Neural cell (in vitro differentiated cells): ENCODE measurements around the gene METTL3. TPM values are rescaled to one million over a fixed set of nuclear protein-coding genes. Genes with fewer than 3 reads are reported as not detected.

Source experiments
- H2AFZ ChIP-seq: fragments of 200-600, 300-800 bp; sonication (generic), shearing (Covaris generic); 2 replicates; pipeline ENCODE4 v1.6.0; 2014; ENCODE audit warnings: low read depth, mild to moderate bottlenecking, antibody characterized with exemption, low read length, moderate library complexity
- H3F3A ChIP-seq: fragments of 200-600 bp; shearing (Covaris generic); 2 replicates; pipeline ENCODE4 v1.6.1; 2016; ENCODE audit warnings: mild to moderate bottlenecking, moderate library complexity, mixed read lengths, antibody characterized with exemption, low read length; ENCODE audit not compliant: insufficient read depth, poor library complexity, severe bottlenecking
- H3K27ac ChIP-seq: fragments of 200-600, 300-800 bp; sonication (generic), shearing (Covaris generic); 2 replicates; pipeline ENCODE4 v1.5.1; 2014; ENCODE audit warnings: mild to moderate bottlenecking, low read length, moderate library complexity
- H3K27me3 ChIP-seq: fragments of 300-800, 200-600 bp; sonication (generic), shearing (Covaris generic); 2 replicates; pipeline ENCODE4 v1.6.0; 2014; ENCODE audit warnings: mild to moderate bottlenecking, low read depth, low read length, moderate library complexity; ENCODE audit not compliant: insufficient read depth
- H3K36me3 ChIP-seq: fragments of 300-800, 200-600 bp; sonication (generic), shearing (Covaris generic); 2 replicates; pipeline ENCODE4 v1.5.1; 2014; ENCODE audit warnings: mild to moderate bottlenecking, antibody characterized with exemption, low read length, moderate library complexity; ENCODE audit not compliant: insufficient read depth
- H3K4me2 ChIP-seq: fragments of 300-800, 200-600 bp; sonication (generic), shearing (Covaris generic); 2 replicates; pipeline ENCODE4 v1.6.0; 2014; ENCODE audit warnings: mild to moderate bottlenecking, low read length
- H3K4me3 ChIP-seq: fragments of 300-800, 200-600 bp; sonication (generic), shearing (Covaris generic); 2 replicates; pipeline ENCODE4 v1.5.1; 2014; ENCODE audit warnings: mild to moderate bottlenecking, low read length, moderate library complexity
- H3K79me2 ChIP-seq: fragments of 200-600 bp; shearing (Covaris generic); replicated peaks from 2 replicates; pipeline ENCODE4 v1.6.0; 2014; ENCODE audit warnings: mild to moderate bottlenecking, low read length, moderate library complexity; ENCODE audit not compliant: insufficient read depth
- H3K9ac ChIP-seq: fragments of 300-800, 200-600 bp; sonication (generic), shearing (Covaris generic); 2 replicates; pipeline ENCODE4 v1.6.1; 2016; ENCODE audit warnings: mild to moderate bottlenecking, low read length, mixed read lengths
- H3K9me2 ChIP-seq: fragments of 200-600 bp; shearing (Covaris generic); 2 replicates; pipeline ENCODE4 v1.6.1; 2016; ENCODE audit warnings: mild to moderate bottlenecking, low read length, mixed read lengths; ENCODE audit not compliant: insufficient read depth
- H3K9me3 ChIP-seq: fragments of 200-600, 300-800 bp; sonication (generic), shearing (Covaris generic); 2 replicates; pipeline ENCODE4 v1.6.1; 2016; ENCODE audit warnings: mild to moderate bottlenecking, mixed run types, low read length, moderate library complexity, mixed read lengths
- H4K20me1 ChIP-seq: fragments of 200-600 bp; shearing (Covaris generic); 2 replicates; pipeline ENCODE4 v1.6.1; 2016; ENCODE audit warnings: mild to moderate bottlenecking, mixed run types; ENCODE audit not compliant: insufficient read depth
- CTCF ChIP-seq: fragments of 450-650 bp; IDR thresholded peaks from 2 replicates; pipeline ENCODE4 v1.5.1; 2014; ENCODE audit warnings: antibody characterized with exemption, mild to moderate bottlenecking, moderate library complexity; ENCODE audit not compliant: poor library complexity, severe bottlenecking
- EP300 ChIP-seq: fragments of 450-650 bp; conservative IDR thresholded peaks from 2 replicates; pipeline ENCODE4 v1.6.1; 2014; ENCODE audit warnings: antibody characterized with exemption, mild to moderate bottlenecking, moderate library complexity; ENCODE audit not compliant: poor library complexity, severe bottlenecking
- EZH2 ChIP-seq: fragments of 200-600, 300-800 bp; shearing (Covaris generic), sonication (generic); IDR thresholded peaks from 2 replicates; pipeline ENCODE4 v1.6.1; 2014; ENCODE audit warnings: antibody characterized with exemption, low read length, borderline replicate concordance, mild to moderate bottlenecking; ENCODE audit not compliant: insufficient read depth, poor library complexity, severe bottlenecking
- MXI1 ChIP-seq: fragments of 450-650 bp; conservative IDR thresholded peaks from 2 replicates; pipeline ENCODE4 v1.6.1; 2014; ENCODE audit warnings: antibody characterized with exemption, mild to moderate bottlenecking; ENCODE audit not compliant: poor library complexity, severe bottlenecking
- POLR2AphosphoS5 ChIP-seq: IDR thresholded peaks from 2 replicates; pipeline ENCODE4 v1.6.1; 2012
- RAD21 ChIP-seq: fragments of 450-650 bp; conservative IDR thresholded peaks from 2 replicates; pipeline ENCODE4 v1.6.1; 2014; ENCODE audit warnings: antibody characterized with exemption, mild to moderate bottlenecking, moderate library complexity
- REST ChIP-seq: IDR thresholded peaks from 2 replicates; pipeline ENCODE4 v1.6.1; 2012; ENCODE audit warnings: borderline replicate concordance
- SMC3 ChIP-seq: fragments of 450-650 bp; conservative IDR thresholded peaks from 2 replicates; pipeline ENCODE4 v1.6.1; 2014; ENCODE audit warnings: antibody characterized with exemption, mild to moderate bottlenecking, moderate library complexity; ENCODE audit not compliant: poor library complexity
- TAF1 ChIP-seq: IDR thresholded peaks from 2 replicates; pipeline ENCODE4 v1.6.1; 2012; ENCODE audit warnings: low read depth
- polyA plus RNA-seq: library from polyadenylated mRNA; depleted of rRNA; stranded (reverse); fragments of >200 nt; gene quantifications from 2 replicates; pipeline ENCODE4 v1.2.3, GENCODE V29; 2014

Gene METTL3
- polyA plus RNA-seq, 1 donor from 2014 or later = 262 TPM

GRCh38 chr14:21514341-21514740 lies 3.2 kb upstream of the METTL3 start:
- H2AFZ ChIP-seq = no peak overlapping the region
- H3K36me3 ChIP-seq = no peaks in the 10 kb centered on the region
- H3K4me3 ChIP-seq = no peak overlapping the region
- H3K27me3 ChIP-seq = no peaks in the 10 kb centered on the region
- H3K79me2 ChIP-seq = peaks cover 18% of the 10 kb centered on the region
- TF ChIP-seq TAF1 (no peak), RAD21 (no peak), EZH2 (no peak), REST (no peak), POLR2AphosphoS5 (no peak), EP300 (no peak)
- no peaks in the 10 kb centered on the region for H3F3A ChIP-seq
- no peak overlapping the region for H3K4me2 ChIP-seq
- no peak overlapping the region for H3K27ac ChIP-seq
- H3K9me2 ChIP-seq = no peaks in the 10 kb centered on the region
- no peaks in the 10 kb centered on the region for H3K9me3 ChIP-seq
- no peaks in the 10 kb centered on the region for H4K20me1 ChIP-seq
- H3K9ac ChIP-seq = no peak overlapping the region

- no peak for TF ChIP-seq MXI1
- TF ChIP-seq CTCF = no peak
- no peak for TF ChIP-seq TAF1
- no peak for TF ChIP-seq EP300
- TF ChIP-seq REST = no peak
- TF ChIP-seq RAD21 = no peak
- no peak for TF ChIP-seq EZH2
- no peak for TF ChIP-seq SMC3
- TF ChIP-seq POLR2AphosphoS5 = no peak
- Histone ChIP-seq H3K9me3 (no peaks in the 10 kb centered on the region), H4K20me1 (no peaks in the 10 kb centered on the region), H3K9me2 (no peaks in the 10 kb centered on the region), H3F3A (no peaks in the 10 kb centered on the region), H2AFZ (no peak overlapping the region), H3K4me2 (peak overlapping the region; percentile 67), H3K4me3 (peak overlapping the region; percentile 84), H3K27me3 (no peaks in the 10 kb centered on the region), H3K79me2 (peaks cover 44% of the 10 kb centered on the region), H3K27ac (no peak overlapping the region), H3K9ac (peak overlapping the region; percentile 91), H3K36me3 (no peaks in the 10 kb centered on the region)
These were observed 1.6 kb downstream of the METTL3 start for GRCh38 chr14:21509432-21510143.
